Transverse colon (tissue), 4 donors: ENCODE results near the gene ZDHHC7. TPM values are rescaled to one million over a fixed set of nuclear protein-coding genes. Genes with fewer than 3 reads are reported as not detected.

Source experiments
- DNase-seq: peaks from one replicate; pipeline ENCODE4 v3.0.0-alpha.2; 2019
- H3K27ac ChIP-seq, 4 donors: fragments of 200-600 bp; sonication (generic); 2 replicates each; pipeline ENCODE4 v1.5.1; 2016 to 2018; ENCODE audit warnings: inconsistent platforms in 4 of 4
- H3K27me3 ChIP-seq: fragments of 200-600 bp; sonication (generic); 2 replicates; pipeline ENCODE4 v1.5.1; 2017; ENCODE audit warnings: inconsistent platforms
- H3K36me3 ChIP-seq, 4 donors: fragments of 200-600 bp; sonication (generic); 2 replicates each; pipeline ENCODE4 v1.5.1; 2017 to 2019; ENCODE audit warnings: inconsistent platforms in 4 of 4
- H3K4me1 ChIP-seq, 4 donors: fragments of 200-600 bp; sonication (generic); 2 replicates each; pipeline ENCODE4 v1.5.1; 2017 to 2020; ENCODE audit warnings: inconsistent platforms in 4 of 4
- H3K4me3 ChIP-seq, 4 donors: fragments of 200-600 bp; sonication (generic); 1 replicate in 1 of 4; 2 replicates in 3 of 4; pipeline versions ENCODE4 v1.5.1 to v1.6.1; 2017 to 2019; ENCODE audit warnings: inconsistent platforms in 4 of 4
- H3K9me3 ChIP-seq, 2 donors: fragments of 200-600 bp; sonication (generic); 2 replicates each; pipeline ENCODE4 v1.5.1; 2017 to 2019; ENCODE audit warnings: inconsistent platforms in 2 of 2
- CTCF ChIP-seq, 5 experiments: fragments of 200-600 bp in 3 of 5; fragments of 450-650 bp in 2 of 5; sonication (generic) in 3 of 5; IDR thresholded peaks; 1 replicate in 2 of 5; 2 replicates in 3 of 5; pipeline ENCODE4 v1.5.1; 2016 to 2017; ENCODE audit warnings: antibody characterized with exemption in 5 of 5, inconsistent platforms in 3 of 5, mild to moderate bottlenecking in 2 of 5, moderate library complexity in 1 of 5
- EP300 ChIP-seq: sonication (generic); formaldehyde crosslinking; IDR thresholded peaks from one replicate; pipeline ENCODE4 v1.6.1; 2017; ENCODE audit warnings: antibody characterized with exemption, low read depth
- POLR2A ChIP-seq: fragments of 450-650 bp; IDR thresholded peaks from one replicate; pipeline ENCODE4 v1.6.1; 2016; ENCODE audit warnings: antibody characterized with exemption, mild to moderate bottlenecking, moderate library complexity
- POLR2AphosphoS5 ChIP-seq, 3 donors: sonication (generic); formaldehyde crosslinking; IDR thresholded peaks; one replicate each; pipeline ENCODE4 v1.6.1; 2016; ENCODE audit warnings: antibody characterized with exemption in 3 of 3
- WGBS, 2 donors: methylation state at CpG; one replicate each; pipeline ENCODE4 v1.1.5; 2018; ENCODE audit warnings: low coverage in 1 of 2; 5-methylcytosine and 5-hydroxymethylcytosine counted together
- in situ Hi-C, 4 donors: fragments of 200-750 bp; cut with MboI; loops; one replicate each; pipeline versions ENCODE4 v1.15.0 to v1.15.1; 2017; ENCODE audit warnings: low sequenced_read_pairs in 3 of 4, low pct_ligation_motif_present in 1 of 4, low pct_unique_long_range_greater_than_20kb in 1 of 4
- intact Hi-C: fragments of 100-400 bp; cut with DNase I; formaldehyde crosslinking; loops from one replicate; pipeline ENCODE4 v1.15.1; 2023; ENCODE audit warnings: low total_unique reads
- total RNA-seq, 4 donors: library from RNA; depleted of rRNA; stranded (reverse); fragments of >200 nt; gene quantifications; one replicate each; pipeline ENCODE4 v1.1.0, GENCODE V29; 2016

Gene ZDHHC7
- total RNA-seq, 4 donors from 2014 or later: 100 to 940 (median 120) TPM

- H3K27ac ChIP-seq: peak overlapping the region in 3 of 4 donors; percentile 39 to 57 (median 54)
- intact Hi-C loops: no loop called here
- in situ Hi-C loops: no loop called here
Observed at GRCh38 chr16:84927621-84928591, 83.4 kb downstream of the ZDHHC7 start.

GRCh38 chr16:84926462-84926861, 84.9 kb downstream of the ZDHHC7 start:
- Histone ChIP-seq H3K4me1 (peaks cover 3 to 38% (median 17%) of the 10 kb centered on the region in 4 donors), H3K9me3 (no peaks in the 10 kb centered on the region), H3K36me3 (no peaks in the 10 kb centered on the region), H3K27me3 (no peaks in the 10 kb centered on the region), H3K27ac (no peak overlapping the region), H3K4me3 (no peak overlapping the region)
- no peak for DNase-seq
- intact Hi-C loops: no loop called here
- 25 to 43% methylated on average over 4 to 7 of the region's 7 CpGs for WGBS, 2 donors
- in situ Hi-C loops: no loop called here
- no peak for TF ChIP-seq EP300

More at GRCh38 chr16:84927621-84928591, 83.4 kb downstream of the ZDHHC7 start:
- no peaks in the 10 kb centered on the region for H3K36me3 ChIP-seq
- H3K4me1 ChIP-seq: peaks cover 2 to 31% (median 10%) of the 10 kb centered on the region in 4 donors
- 72 to 79% methylated on average over 2 to 34 of the region's 34 CpGs for WGBS, 2 donors
- no peak for TF ChIP-seq POLR2AphosphoS5 (IDR thresholded peaks at IDR 0.05)
- TF ChIP-seq EP300: no peak
- no peak for TF ChIP-seq POLR2A
- TF ChIP-seq CTCF (IDR thresholded peaks at IDR 0.05): no peak
- no peaks in the 10 kb centered on the region for H3K27me3 ChIP-seq
- DNase-seq: no peak
- H3K4me3 ChIP-seq: no peak overlapping the region
- no peaks in the 10 kb centered on the region for H3K9me3 ChIP-seq

- in situ Hi-C loops (no loop called here), intact Hi-C loops (no loop called here)
- DNase-seq: no peak
- H3K4me3 ChIP-seq: no peak overlapping the region
- H3K4me1 ChIP-seq: peaks cover 3 to 38% (median 17%) of the 10 kb centered on the region in 4 donors
- no peaks in the 10 kb centered on the region for H3K27me3 ChIP-seq
- no peak overlapping the region for H3K27ac ChIP-seq
- TF ChIP-seq EP300 (no peak), POLR2A (no peak), CTCF (IDR thresholded peaks at IDR 0.05) (no peak), POLR2AphosphoS5 (IDR thresholded peaks at IDR 0.05) (no peak)
- H3K36me3 ChIP-seq: no peaks in the 10 kb centered on the region
- 62 to 91% methylated on average over 4 to 19 of the region's 19 CpGs for WGBS, 2 donors
- H3K9me3 ChIP-seq: no peaks in the 10 kb centered on the region
Observed at GRCh38 chr16:84925773-84926372, 85.5 kb downstream of the ZDHHC7 start.

GRCh38 chr16:84925092-84925772, 86.1 kb downstream of the ZDHHC7 start:
- peaks cover 3 to 38% (median 17%) of the 10 kb centered on the region in 4 donors for H3K4me1 ChIP-seq
- no peaks in the 10 kb centered on the region for H3K9me3 ChIP-seq
- H3K4me3 ChIP-seq: no peak overlapping the region
- TF ChIP-seq CTCF (IDR thresholded peaks at IDR 0.05): peak; percentile 84 to 87 (median 85)
- no peak for TF ChIP-seq EP300
- no peaks in the 10 kb centered on the region for H3K27me3 ChIP-seq
- intact Hi-C loops (no loop called here), in situ Hi-C loops (no loop called here)
- H3K36me3 ChIP-seq: no peaks in the 10 kb centered on the region
- H3K27ac ChIP-seq: peak overlapping the region in 1 of 4 donors; percentile 15
- 71% methylated on average over 10 of the region's 11 CpGs; no CpG with 5 or more reads in 1 of the 2 donors for WGBS, 2 donors
- DNase-seq: peak; percentile 64
